Measurements from ENCODE around the gene GALT. TPM values are rescaled to one million over a fixed set of nuclear protein-coding genes. Genes with fewer than 3 reads are reported as not detected.
"Not testable (repeated sequence)": the region's sequence is repeated elsewhere in the genome, so short reads cannot be mapped to it uniquely, and the experiment has no call there.

The GALT gene
- total and polyA plus RNA-seq, 7 experiments from 2014 or later = 57.6 to 217 (median 158) TPM

- Mint-ChIP-seq H3K27ac (peak overlapping the region in 2 of 9 donors; percentile 38 to 78), H3K27me3 (peaks cover 0 to 8% (median 2%) of the 10 kb centered on the region in 5 donors), H3K4me1 (peaks cover 26 to 49% (median 37%) of the 10 kb centered on the region in 7 donors), H3K9me3 (peaks cover 0 to 1% (median 0%) of the 10 kb centered on the region in 11 donors), H3K4me3 (peak overlapping the region; percentile 33 to 88 (median 65)), H3K36me3 (peaks cover 0 to 5% (median 3%) of the 10 kb centered on the region in 5 donors)
- Histone ChIP-seq H3K4me1 (ENCODE audit: control insufficient read depth in 2 of 2, insufficient read depth in 2 of 2, low read length in 2 of 2) (peaks cover 21 to 22% of the 10 kb centered on the region in 2 donors), H3K27me3 (ENCODE audit: control insufficient read depth in 2 of 2, insufficient read depth in 2 of 2, low read length in 2 of 2) (no peaks in the 10 kb centered on the region), H3K4me3 (ENCODE audit: low read length) (no peak overlapping the region), H3K36me3 (ENCODE audit: control insufficient read depth in 2 of 3, insufficient read depth in 3 of 3, low read length in 3 of 3) (peaks cover 0 to 13% (median 0%) of the 10 kb centered on the region in 3 experiments), H3K9me3 (ENCODE audit: control insufficient read depth in 2 of 3, low read length in 3 of 3) (no peaks in the 10 kb centered on the region), H3K27ac (ENCODE audit: low read depth, low read length) (no peak overlapping the region)
- POLR2A ChIA-PET = interaction anchor here (0.7 to 7.0 kb wide), 7 partner anchors 12 to 1309 kb away, joined by 3 to 99 read pairs (median 10); partner anchors contain the start of genes CCDC107, DCTN3, GALT and RPP25L
- intact Hi-C loops (cut with micrococcal nuclease) = loop anchor here (10.0 kb wide), 4 partner anchors 349 to 969 kb away; partner anchors contain the start of genes DNAJB5 (in 1 of the 2), TESK1 (in 1 of the 2), UBAP1 (in 1 of the 2) and UBE2R2 (in 1 of the 2)
- ATAC-seq = no peak
- CTCF ChIA-PET = interaction anchor here (0.7 to 8.0 kb wide), 11 partner anchors 10 to 303 kb away, joined by 3 to 98 read pairs (median 10); partner anchors contain the start of genes DCTN3, GALT and RPP25L
- DNase-seq = no peak
These were observed 10.9 kb upstream of the GALT start for GRCh38 chr9:34635556-34635955.

- ChIA-PET CTCF (interaction anchor here (0.5 to 8.0 kb wide), 6 partner anchors 10 to 386 kb away, joined by 4 to 98 read pairs (median 13); partner anchors contain the start of genes GALT and RPP25L), POLR2A (interaction anchor here (0.6 to 7.0 kb wide), 15 partner anchors 7 to 420 kb away, joined by 3 to 99 read pairs (median 6); partner anchors contain the start of genes ARID3C, CCL27, DCTN3 and GALT)
- H3K36me3 Mint-ChIP-seq = peaks cover 0 to 5% (median 3%) of the 10 kb centered on the region in 5 donors
- H3K4me3 ChIP-seq (ENCODE audit: low read length) = peak overlapping the region; percentile 94
- H3K36me3 ChIP-seq (ENCODE audit: control insufficient read depth in 2 of 3, insufficient read depth in 3 of 3, low read length in 3 of 3) = peaks cover 0 to 13% (median 0%) of the 10 kb centered on the region in 3 experiments
- H3K27ac Mint-ChIP-seq = peak overlapping the region; percentile 77 to 97 (median 88)
- peak overlapping the region; percentile 70 for H3K27ac ChIP-seq (ENCODE audit: low read depth, low read length)
- H3K4me3 Mint-ChIP-seq = peak overlapping the region; percentile 88 to 93 (median 90)
- peaks cover 26 to 47% (median 37%) of the 10 kb centered on the region in 7 donors for H3K4me1 Mint-ChIP-seq
- no peaks in the 10 kb centered on the region for H3K27me3 ChIP-seq (ENCODE audit: control insufficient read depth in 2 of 2, insufficient read depth in 2 of 2, low read length in 2 of 2)
- peaks cover 21 to 22% of the 10 kb centered on the region in 2 donors for H3K4me1 ChIP-seq (ENCODE audit: control insufficient read depth in 2 of 2, insufficient read depth in 2 of 2, low read length in 2 of 2)
- H3K9me3 ChIP-seq (ENCODE audit: control insufficient read depth in 2 of 3, low read length in 3 of 3) = no peaks in the 10 kb centered on the region
- intact Hi-C loops (cut with micrococcal nuclease) = loop anchor here (1.0 to 10.0 kb wide), 10 partner anchors 9 to 968 kb away; partner anchors contain the start of genes DNAI1 (in 2 of the 2), DNAJB5 (in 2 of the 2), FAM219A (in 2 of the 2) and DCTN3 (in 1 of the 2)
- ATAC-seq (no peak), DNase-seq (peak in 4 of 9 donors; percentile 20 to 42 (median 26))
- H3K9me3 Mint-ChIP-seq = peaks cover 0 to 1% (median 0%) of the 10 kb centered on the region in 11 donors
- H3K27me3 Mint-ChIP-seq = no peaks in the 10 kb centered on the region
These were observed 9.6 kb upstream of the GALT start for GRCh38 chr9:34636791-34637355.

- Mint-ChIP-seq H3K27ac (peak within 1 kb of the TSS; percentile 88 to 98 (median 95)), H3K4me3 (peak within 1 kb of the TSS; percentile 88 to 93 (median 90)), H3K27me3 (no peaks in the 10 kb centered on the region), H3K36me3 (peaks cover 0 to 5% (median 3%) of the 10 kb centered on the region in 5 donors), H3K4me1 (peaks cover 26 to 45% (median 37%) of the 10 kb centered on the region in 7 donors), H3K9me3 (peaks cover 0 to 1% (median 0%) of the 10 kb centered on the region in 11 donors)
- peaks cover 21 to 22% of the 10 kb centered on the region in 2 donors for H3K4me1 ChIP-seq (ENCODE audit: control insufficient read depth in 2 of 2, insufficient read depth in 2 of 2, low read length in 2 of 2)
- intact Hi-C loops (cut with micrococcal nuclease) = loop anchor here (1.0 to 10.0 kb wide), 11 partner anchors 9 to 967 kb away; partner anchors contain the start of genes DNAI1 (in 2 of the 2), DNAJB5 (in 2 of the 2), FAM219A (in 2 of the 2) and GALT (in 2 of the 2)
- ChIA-PET POLR2A (interaction anchor here (0.6 to 7.0 kb wide), 21 partner anchors 8 to 1090 kb away, joined by 3 to 99 read pairs (median 5); partner anchors contain the start of genes ARID3C, CCL27, DCTN3 and GALT), CTCF (interaction anchor here (0.5 to 8.0 kb wide), 12 partner anchors 9 to 386 kb away, joined by 3 to 98 read pairs (median 6); partner anchors contain the start of genes DCTN3, GALT and RPP25L)
- peak within 1 kb of the TSS; percentile 94 for H3K4me3 ChIP-seq (ENCODE audit: low read length)
- H3K36me3 ChIP-seq (ENCODE audit: control insufficient read depth in 2 of 3, insufficient read depth in 3 of 3, low read length in 3 of 3) = peaks cover 0 to 13% (median 0%) of the 10 kb centered on the region in 3 experiments
- peak; percentile 88 to 97 (median 95) for DNase-seq
- no peaks in the 10 kb centered on the region for H3K9me3 ChIP-seq (ENCODE audit: control insufficient read depth in 2 of 3, low read length in 3 of 3)
- H3K27me3 ChIP-seq (ENCODE audit: control insufficient read depth in 2 of 2, insufficient read depth in 2 of 2, low read length in 2 of 2) = no peaks in the 10 kb centered on the region
- peak within 1 kb of the TSS; percentile 70 for H3K27ac ChIP-seq (ENCODE audit: low read depth, low read length)
- peak; percentile 97 for ATAC-seq
These were observed 8.9 kb upstream of the GALT start, which contains the start of gene SIGMAR1 for GRCh38 chr9:34637356-34638137. Gene SIGMAR1 (minus strand): TSS chr9:34637787. CDS start chr9:34637697, 90 bp downstream.

GRCh38 chr9:34638138-34638445 lies 8.4 kb upstream of the GALT start:
- H3K36me3 ChIP-seq (ENCODE audit: control insufficient read depth in 2 of 3, insufficient read depth in 3 of 3, low read length in 3 of 3) = peaks cover 0 to 13% (median 0%) of the 10 kb centered on the region in 3 experiments
- peaks cover 0 to 1% (median 0%) of the 10 kb centered on the region in 11 donors for H3K9me3 Mint-ChIP-seq
- H3K36me3 Mint-ChIP-seq = peaks cover 0 to 3% (median 3%) of the 10 kb centered on the region in 5 donors
- DNase-seq (no peak), ATAC-seq (no peak)
- H3K27me3 Mint-ChIP-seq = no peaks in the 10 kb centered on the region
- ChIA-PET CTCF (interaction anchor here (0.6 to 8.0 kb wide), 11 partner anchors 8 to 121 kb away, joined by 3 to 98 read pairs (median 6); partner anchors contain the start of genes DCTN3, GALT and RPP25L), POLR2A (interaction anchor here (0.6 to 7.0 kb wide), 17 partner anchors 10 to 1089 kb away, joined by 3 to 99 read pairs (median 6); partner anchors contain the start of genes CCL27, DCTN3, GALT and IL11RA)
- H3K27me3 ChIP-seq (ENCODE audit: control insufficient read depth in 2 of 2, insufficient read depth in 2 of 2, low read length in 2 of 2) = no peaks in the 10 kb centered on the region
- peak overlapping the region; percentile 94 for H3K4me3 ChIP-seq (ENCODE audit: low read length)
- peak overlapping the region; percentile 88 to 98 (median 95) for H3K27ac Mint-ChIP-seq
- H3K4me3 Mint-ChIP-seq = peak overlapping the region; percentile 88 to 93 (median 90)
- intact Hi-C loops (cut with micrococcal nuclease) = loop anchor here (1.0 to 10.0 kb wide), 6 partner anchors 8 to 967 kb away; partner anchors contain the start of genes DNAJB5 (in 1 of the 2), GALT (in 1 of the 2), TESK1 (in 1 of the 2) and UBAP1 (in 1 of the 2)
- no peaks in the 10 kb centered on the region for H3K9me3 ChIP-seq (ENCODE audit: control insufficient read depth in 2 of 3, low read length in 3 of 3)
- H3K4me1 ChIP-seq (ENCODE audit: control insufficient read depth in 2 of 2, insufficient read depth in 2 of 2, low read length in 2 of 2) = peaks cover 21 to 22% of the 10 kb centered on the region in 2 donors
- peaks cover 26 to 45% (median 37%) of the 10 kb centered on the region in 7 donors for H3K4me1 Mint-ChIP-seq
- peak overlapping the region; percentile 70 for H3K27ac ChIP-seq (ENCODE audit: low read depth, low read length)

GRCh38 chr9:34639322-34639721 lies 7.2 kb upstream of the GALT start:
- Mint-ChIP-seq H3K4me3 (peak overlapping the region in 1 of 10 donors; percentile 89), H3K27ac (peak overlapping the region in 1 of 9 donors; percentile 96), H3K4me1 (peaks cover 19 to 37% (median 31%) of the 10 kb centered on the region in 7 donors)
- H3K9me3 ChIP-seq (ENCODE audit: control insufficient read depth in 2 of 3, low read length in 3 of 3); H3K36me3 Mint-ChIP-seq; CTCF ChIA-PET; ATAC-seq; H3K27me3 Mint-ChIP-seq; H3K27me3 ChIP-seq (ENCODE audit: control insufficient read depth in 2 of 2, insufficient read depth in 2 of 2, low read length in 2 of 2); H3K4me3 ChIP-seq (ENCODE audit: low read length); H3K9me3 Mint-ChIP-seq; H3K27ac ChIP-seq (ENCODE audit: low read depth, low read length); DNase-seq: not testable (repeated sequence)
- peaks cover 0 to 13% (median 0%) of the 10 kb centered on the region in 3 experiments for H3K36me3 ChIP-seq (ENCODE audit: control insufficient read depth in 2 of 3, insufficient read depth in 3 of 3, low read length in 3 of 3)
- H3K4me1 ChIP-seq (ENCODE audit: control insufficient read depth in 2 of 2, insufficient read depth in 2 of 2, low read length in 2 of 2) = peaks cover 21 to 22% of the 10 kb centered on the region in 2 donors
- intact Hi-C loops (cut with micrococcal nuclease) = loop anchor here (10.0 kb wide), 4 partner anchors 345 to 965 kb away; partner anchors contain the start of genes DNAJB5 (in 1 of the 2), TESK1 (in 1 of the 2), UBAP1 (in 1 of the 2) and UBE2R2 (in 1 of the 2)
- POLR2A ChIA-PET = interaction anchor here (2.5 to 7.0 kb wide), 5 partner anchors 13 to 28 kb away, joined by 11 to 99 read pairs (median 29); partner anchors contain the start of genes CCL27, DCTN3, IL11RA and RPP25L

Measured in naive thymus-derived CD4-positive, alpha-beta T cell (primary cell).